GM12878 (cell line): ENCODE results near the gene RPS6KC1.

Source experiments
- ASH2L ChIP-seq: fragments of 300-600, 200-600 bp; sonication (generic); IDR thresholded peaks from 2 replicates; pipeline ENCODE4 v1.6.1; 2017; ENCODE audit warnings: low read depth, mild to moderate bottlenecking, borderline replicate concordance
- CEBPB ChIP-seq, 2 experiments: fragments of 150-350 bp in 1 of 2; IDR thresholded peaks; 2 replicates each; pipeline ENCODE4 v1.6.1; 2012 to 2014; ENCODE audit warnings: low read depth in 2 of 2, low read length in 2 of 2, borderline replicate concordance in 1 of 2, inconsistent platforms in 1 of 2
- EZH2 ChIP-seq: IDR thresholded peaks from 2 replicates; pipeline ENCODE4 v1.6.1; 2012; ENCODE audit warnings: low read depth, mild to moderate bottlenecking, control low read depth, inconsistent platforms, low read length, borderline replicate concordance; ENCODE audit not compliant: control insufficient read depth
- FOXM1 ChIP-seq: IDR thresholded peaks from 2 replicates; pipeline ENCODE4 v1.6.1; 2012; ENCODE audit warnings: low read depth, mild to moderate bottlenecking, inconsistent platforms, low read length, moderate library complexity
- MYB ChIP-seq: fragments of 150-350 bp; IDR thresholded peaks from 2 replicates; pipeline ENCODE4 v1.6.1; 2014; ENCODE audit warnings: mild to moderate bottlenecking, low read depth, low read length, borderline replicate concordance
- TCF12 ChIP-seq: IDR thresholded peaks from 2 replicates; pipeline ENCODE4 v1.6.1; 2011; ENCODE audit warnings: low read depth, mild to moderate bottlenecking, low read length
- YBX1 ChIP-seq: fragments of 450-650 bp; IDR thresholded peaks from 2 replicates; pipeline ENCODE4 v1.6.1; 2016; ENCODE audit warnings: antibody characterized with exemption
- ZSCAN29 ChIP-seq: fragments of 450-650 bp; IDR thresholded peaks from 2 replicates; pipeline ENCODE4 v1.6.1; 2017; ENCODE audit warnings: mild to moderate bottlenecking, moderate library complexity
- TF ChIP-seq, protein P1 (sequence below), 3 experiments: IDR thresholded peaks in 2 of 3; conservative IDR thresholded peaks in 1 of 3; 2 replicates each; pipeline ENCODE4 v1.5.1; 2011; ENCODE audit warnings: low read depth in 3 of 3, low read length in 3 of 3, mild to moderate bottlenecking in 3 of 3, control low read depth in 2 of 3, moderate library complexity in 2 of 3, inconsistent platforms in 1 of 3, mixed read lengths in 1 of 3; ENCODE audit not compliant: control insufficient read depth in 2 of 3, insufficient read depth in 1 of 3; ENCODE audit errors: extremely low read depth in 1 of 3
- TF ChIP-seq, protein P2 (sequence below): IDR thresholded peaks from 2 replicates; pipeline ENCODE4 v1.6.1; 2011; ENCODE audit warnings: borderline replicate concordance, low read depth, mild to moderate bottlenecking, moderate library complexity, low read length; ENCODE audit not compliant: insufficient read depth, poor library complexity, severe bottlenecking
- TF ChIP-seq, protein P3 (sequence below): IDR thresholded peaks from 2 replicates; pipeline ENCODE4 v1.6.1; 2011; ENCODE audit warnings: low read depth, mild to moderate bottlenecking, low read length, moderate library complexity, borderline replicate concordance; ENCODE audit errors: extremely low read depth
- TF ChIP-seq, protein P4 (sequence below): IDR thresholded peaks from 2 replicates; pipeline ENCODE4 v1.6.1; 2012; ENCODE audit warnings: low read depth, low read length, improper control_type of control experiment
- TF ChIP-seq, protein P5 (sequence below): fragments of 150-350 bp; IDR thresholded peaks from 2 replicates; pipeline ENCODE4 v1.6.1; 2014; ENCODE audit warnings: mild to moderate bottlenecking, low read depth, low read length
- TF ChIP-seq, protein P6 (sequence below): fragments of 450-650 bp; IDR thresholded peaks from 2 replicates; pipeline ENCODE4 v1.6.1; 2017; ENCODE audit warnings: mild to moderate bottlenecking

DNA sequence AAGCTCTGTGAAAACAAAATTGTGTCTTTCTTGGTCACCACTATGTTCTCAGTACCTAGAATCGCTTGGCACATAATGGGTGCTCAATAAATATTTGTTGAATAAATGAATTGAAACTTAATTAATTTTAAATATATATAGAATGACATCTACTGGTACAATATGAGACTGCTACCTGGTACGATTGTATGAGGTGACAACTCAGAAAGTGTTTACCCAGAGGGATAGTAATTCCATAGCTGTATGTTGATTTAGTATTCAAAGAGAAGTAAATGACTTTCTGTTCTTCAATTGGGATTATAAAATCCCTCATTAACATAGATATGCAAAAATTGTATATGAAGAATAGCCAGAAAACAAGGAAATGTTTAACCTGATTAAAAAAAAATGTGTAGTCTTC, 128.7 kb downstream of the RPS6KC1 start:
- TF ChIP-seq, protein P1, sequence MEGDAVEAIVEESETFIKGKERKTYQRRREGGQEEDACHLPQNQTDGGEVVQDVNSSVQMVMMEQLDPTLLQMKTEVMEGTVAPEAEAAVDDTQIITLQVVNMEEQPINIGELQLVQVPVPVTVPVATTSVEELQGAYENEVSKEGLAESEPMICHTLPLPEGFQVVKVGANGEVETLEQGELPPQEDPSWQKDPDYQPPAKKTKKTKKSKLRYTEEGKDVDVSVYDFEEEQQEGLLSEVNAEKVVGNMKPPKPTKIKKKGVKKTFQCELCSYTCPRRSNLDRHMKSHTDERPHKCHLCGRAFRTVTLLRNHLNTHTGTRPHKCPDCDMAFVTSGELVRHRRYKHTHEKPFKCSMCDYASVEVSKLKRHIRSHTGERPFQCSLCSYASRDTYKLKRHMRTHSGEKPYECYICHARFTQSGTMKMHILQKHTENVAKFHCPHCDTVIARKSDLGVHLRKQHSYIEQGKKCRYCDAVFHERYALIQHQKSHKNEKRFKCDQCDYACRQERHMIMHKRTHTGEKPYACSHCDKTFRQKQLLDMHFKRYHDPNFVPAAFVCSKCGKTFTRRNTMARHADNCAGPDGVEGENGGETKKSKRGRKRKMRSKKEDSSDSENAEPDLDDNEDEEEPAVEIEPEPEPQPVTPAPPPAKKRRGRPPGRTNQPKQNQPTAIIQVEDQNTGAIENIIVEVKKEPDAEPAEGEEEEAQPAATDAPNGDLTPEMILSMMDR (IDR thresholded peaks at IDR 0.05 in 2 of 3, conservative IDR thresholded peaks at IDR 0.05 in 1 of 3; ENCODE audit: control insufficient read depth in 2 of 3, extremely low read depth in 1 of 3, insufficient read depth in 1 of 3, low read depth in 3 of 3, low read length in 3 of 3) = no peak
- TF ChIP-seq, protein P2, sequence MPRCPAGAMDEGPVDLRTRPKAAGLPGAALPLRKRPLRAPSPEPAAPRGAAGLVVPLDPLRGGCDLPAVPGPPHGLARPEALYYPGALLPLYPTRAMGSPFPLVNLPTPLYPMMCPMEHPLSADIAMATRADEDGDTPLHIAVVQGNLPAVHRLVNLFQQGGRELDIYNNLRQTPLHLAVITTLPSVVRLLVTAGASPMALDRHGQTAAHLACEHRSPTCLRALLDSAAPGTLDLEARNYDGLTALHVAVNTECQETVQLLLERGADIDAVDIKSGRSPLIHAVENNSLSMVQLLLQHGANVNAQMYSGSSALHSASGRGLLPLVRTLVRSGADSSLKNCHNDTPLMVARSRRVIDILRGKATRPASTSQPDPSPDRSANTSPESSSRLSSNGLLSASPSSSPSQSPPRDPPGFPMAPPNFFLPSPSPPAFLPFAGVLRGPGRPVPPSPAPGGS = no peak
- TF ChIP-seq, protein P3, sequence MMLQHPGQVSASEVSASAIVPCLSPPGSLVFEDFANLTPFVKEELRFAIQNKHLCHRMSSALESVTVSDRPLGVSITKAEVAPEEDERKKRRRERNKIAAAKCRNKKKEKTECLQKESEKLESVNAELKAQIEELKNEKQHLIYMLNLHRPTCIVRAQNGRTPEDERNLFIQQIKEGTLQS = no peak
- TF ChIP-seq EZH2 (no peak), ZSCAN29 (no peak), YBX1 (no peak), FOXM1 (no peak), ASH2L (no peak), CEBPB (IDR thresholded peaks at IDR 0.05; ENCODE audit: borderline replicate concordance in 1 of 2, low read depth in 2 of 2, low read length in 2 of 2) (no peak), MYB (no peak), TCF12 (no peak)
- TF ChIP-seq, protein P4, sequence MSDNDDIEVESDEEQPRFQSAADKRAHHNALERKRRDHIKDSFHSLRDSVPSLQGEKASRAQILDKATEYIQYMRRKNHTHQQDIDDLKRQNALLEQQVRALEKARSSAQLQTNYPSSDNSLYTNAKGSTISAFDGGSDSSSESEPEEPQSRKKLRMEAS = no peak
- TF ChIP-seq, protein P5, sequence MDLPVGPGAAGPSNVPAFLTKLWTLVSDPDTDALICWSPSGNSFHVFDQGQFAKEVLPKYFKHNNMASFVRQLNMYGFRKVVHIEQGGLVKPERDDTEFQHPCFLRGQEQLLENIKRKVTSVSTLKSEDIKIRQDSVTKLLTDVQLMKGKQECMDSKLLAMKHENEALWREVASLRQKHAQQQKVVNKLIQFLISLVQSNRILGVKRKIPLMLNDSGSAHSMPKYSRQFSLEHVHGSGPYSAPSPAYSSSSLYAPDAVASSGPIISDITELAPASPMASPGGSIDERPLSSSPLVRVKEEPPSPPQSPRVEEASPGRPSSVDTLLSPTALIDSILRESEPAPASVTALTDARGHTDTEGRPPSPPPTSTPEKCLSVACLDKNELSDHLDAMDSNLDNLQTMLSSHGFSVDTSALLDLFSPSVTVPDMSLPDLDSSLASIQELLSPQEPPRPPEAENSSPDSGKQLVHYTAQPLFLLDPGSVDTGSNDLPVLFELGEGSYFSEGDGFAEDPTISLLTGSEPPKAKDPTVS = no peak
- TF ChIP-seq, protein P6, sequence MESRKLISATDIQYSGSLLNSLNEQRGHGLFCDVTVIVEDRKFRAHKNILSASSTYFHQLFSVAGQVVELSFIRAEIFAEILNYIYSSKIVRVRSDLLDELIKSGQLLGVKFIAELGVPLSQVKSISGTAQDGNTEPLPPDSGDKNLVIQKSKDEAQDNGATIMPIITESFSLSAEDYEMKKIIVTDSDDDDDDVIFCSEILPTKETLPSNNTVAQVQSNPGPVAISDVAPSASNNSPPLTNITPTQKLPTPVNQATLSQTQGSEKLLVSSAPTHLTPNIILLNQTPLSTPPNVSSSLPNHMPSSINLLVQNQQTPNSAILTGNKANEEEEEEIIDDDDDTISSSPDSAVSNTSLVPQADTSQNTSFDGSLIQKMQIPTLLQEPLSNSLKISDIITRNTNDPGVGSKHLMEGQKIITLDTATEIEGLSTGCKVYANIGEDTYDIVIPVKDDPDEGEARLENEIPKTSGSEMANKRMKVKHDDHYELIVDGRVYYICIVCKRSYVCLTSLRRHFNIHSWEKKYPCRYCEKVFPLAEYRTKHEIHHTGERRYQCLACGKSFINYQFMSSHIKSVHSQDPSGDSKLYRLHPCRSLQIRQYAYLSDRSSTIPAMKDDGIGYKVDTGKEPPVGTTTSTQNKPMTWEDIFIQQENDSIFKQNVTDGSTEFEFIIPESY = no peak
